CD1c-positive myeloid dendritic cell (primary cell): ENCODE results near the gene ARL17A.
"Not testable (repeated sequence)": the region's sequence is repeated elsewhere in the genome, so short reads cannot be mapped to it uniquely, and the experiment has no call there.

Experiments
- DNase-seq: peaks from one replicate; pipeline ENCODE4 v3.0.0-alpha.2; 2016; ENCODE audit errors: extremely low spot score

ARL17A gene

GRCh38 chr17:46548607-46549006 is 30.9 kb downstream of the ARL17A start:
- DNase-seq: not testable (repeated sequence)

- DNase-seq: not testable (repeated sequence)
Observed at GRCh38 chr17:46534716-46535115, 44.8 kb downstream of the ARL17A start.

GRCh38 chr17:46512168-46512567 is 67.3 kb downstream of the ARL17A start, which contains the start of gene LRRC37A2:
Gene LRRC37A2 (plus strand): TSS chr17:46512468. CDS start chr17:46512713, 245 bp downstream.
- not testable (repeated sequence) for DNase-seq

- DNase-seq: not testable (repeated sequence)
Observed at GRCh38 chr17:46505896-46506295, 73.6 kb downstream of the ARL17A start.

GRCh38 chr17:46499437-46500139 is 79.9 kb downstream of the ARL17A start:
- DNase-seq: not testable (repeated sequence)

GRCh38 chr17:46492021-46492420 is 87.5 kb downstream of the ARL17A start:
- DNase-seq: not testable (repeated sequence)

- not testable (repeated sequence) for DNase-seq
Observed at GRCh38 chr17:46481310-46481709, 98.2 kb downstream of the ARL17A start.

- not testable (repeated sequence) for DNase-seq
Observed at GRCh38 chr17:46478823-46479222, 100.7 kb downstream of the ARL17A start.

GRCh38 chr17:46475583-46475982 is 103.9 kb downstream of the ARL17A start:
- DNase-seq: not testable (repeated sequence)

- DNase-seq: not testable (repeated sequence)
Observed at GRCh38 chr17:46474489-46474888, 105.0 kb downstream of the ARL17A start.

GRCh38 chr17:46467618-46468017 is 111.9 kb downstream of the ARL17A start:
- DNase-seq: not testable (repeated sequence)
